ENCODE data around the gene MTMR10.

Gene MTMR10

GRCh38 chr15:31013863-31014607 is 22.6 kb upstream of the MTMR10 start:
- DNase-seq (ENCODE audit: low read depth in 3 of 3) = no peak

GRCh38 chr15:31012455-31012854 is 21.0 kb upstream of the MTMR10 start:
- no peak for DNase-seq (ENCODE audit: low read depth in 3 of 3)

DNA sequence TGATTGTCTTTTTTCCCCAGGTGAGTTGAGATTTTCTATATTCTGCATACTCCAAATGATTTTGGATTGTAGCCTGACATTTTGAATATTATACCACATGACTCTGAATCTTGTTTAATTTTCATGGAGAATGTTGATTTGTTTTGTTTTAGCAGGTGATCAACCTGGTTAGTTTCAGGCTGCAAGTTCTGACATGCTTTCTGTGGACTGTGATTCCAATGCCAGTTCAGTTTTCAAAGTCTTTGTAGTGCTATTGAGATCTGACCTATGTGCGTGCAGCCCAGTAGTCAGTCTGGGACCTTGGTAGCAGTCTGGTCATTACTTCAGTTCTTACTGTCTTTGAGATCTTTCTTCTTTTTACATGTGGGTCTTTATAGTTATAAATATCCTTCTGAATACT is 18.6 kb upstream of the MTMR10 start:
- no peak for DNase-seq (ENCODE audit: low read depth in 3 of 3)

DNA sequence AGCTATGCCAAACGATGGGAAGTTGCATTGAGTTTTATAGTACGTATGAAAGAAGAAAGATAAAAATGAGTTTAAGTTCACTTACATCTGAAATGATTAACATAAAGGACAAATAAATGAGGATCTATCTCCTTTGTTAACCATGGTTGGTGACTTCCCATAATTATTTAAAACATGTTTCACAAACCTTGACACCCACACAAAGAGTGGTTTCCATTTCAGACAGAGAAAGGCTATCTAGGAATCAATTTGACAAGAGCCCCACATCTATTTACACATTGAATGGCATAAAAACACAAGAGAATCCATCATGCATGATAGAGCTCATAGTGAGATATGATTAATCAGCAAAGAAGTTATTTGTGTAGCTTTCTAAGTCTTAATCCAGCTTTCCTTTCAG is 14.2 kb upstream of the MTMR10 start:
- DNase-seq (ENCODE audit: low read depth in 3 of 3) = no peak

DNA sequence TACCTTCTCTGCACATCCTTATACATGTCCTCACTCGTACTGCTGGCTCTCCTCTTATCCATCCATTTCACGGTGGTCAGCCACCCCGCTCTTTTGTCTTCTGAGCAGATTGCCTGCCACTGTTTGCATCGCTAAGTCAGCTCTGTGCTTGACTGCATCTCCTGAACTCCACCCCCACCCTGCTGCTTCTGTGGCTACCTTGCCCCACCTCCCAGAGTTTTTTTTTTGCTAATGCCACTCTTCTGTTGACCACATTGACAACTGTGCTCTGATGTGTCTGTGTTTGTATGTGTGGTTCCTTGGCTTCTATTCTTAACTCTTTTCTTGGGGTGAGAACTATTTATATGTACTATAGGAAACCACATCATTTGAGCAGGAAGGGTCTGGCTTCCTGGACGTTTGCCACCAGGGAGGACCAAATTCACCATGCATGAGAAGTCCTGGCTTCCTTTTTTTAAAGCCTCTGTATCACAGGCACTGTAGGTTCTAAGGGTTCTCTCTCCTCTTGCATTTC is 12.8 kb upstream of the MTMR10 start:
- DNase-seq (ENCODE audit: low read depth in 3 of 3) = no peak

GRCh38 chr15:31001702-31002101 is 10.3 kb upstream of the MTMR10 start:
- no peak for DNase-seq (ENCODE audit: low read depth in 3 of 3)

DNA sequence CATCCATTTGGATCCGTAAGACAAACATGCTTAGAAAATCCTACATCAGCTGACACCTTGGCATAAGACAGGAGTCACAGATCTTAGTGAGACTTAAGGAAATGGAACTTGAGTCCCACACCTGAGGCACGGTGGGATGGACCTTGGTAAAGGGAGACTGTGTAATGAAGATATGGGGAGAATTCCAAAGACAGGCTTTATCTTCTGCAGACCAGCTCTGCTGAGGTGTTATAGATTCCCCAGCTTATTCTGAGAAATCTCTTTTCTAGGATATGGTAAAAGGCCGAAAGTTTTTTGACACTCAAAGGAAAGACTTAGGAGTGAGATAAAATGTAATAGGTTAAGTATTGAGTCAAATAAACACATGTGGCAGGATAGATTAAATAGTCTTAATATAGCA is 8.3 kb upstream of the MTMR10 start:
- no peak for DNase-seq (ENCODE audit: low read depth in 3 of 3)

DNA sequence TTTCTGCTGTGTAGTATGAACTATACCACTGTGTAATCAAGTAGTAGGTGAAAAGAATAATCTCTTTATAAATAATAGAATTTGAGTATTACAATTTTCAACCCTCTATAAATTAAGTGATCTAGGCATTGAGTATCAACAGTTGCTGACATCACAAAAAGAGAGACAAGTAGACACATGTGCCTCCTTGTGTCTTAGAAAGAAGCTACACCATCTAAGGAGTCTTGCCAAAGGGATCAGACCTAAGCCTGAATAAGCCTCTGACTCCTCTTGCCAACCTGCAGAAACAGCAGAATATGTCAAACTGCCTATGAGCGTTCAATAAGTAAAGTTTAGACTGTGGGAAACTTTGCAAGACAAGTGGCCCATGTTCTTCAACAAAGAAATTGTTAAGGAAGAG is 5.8 kb upstream of the MTMR10 start:
- no peak for DNase-seq (ENCODE audit: low read depth in 3 of 3)

DNA sequence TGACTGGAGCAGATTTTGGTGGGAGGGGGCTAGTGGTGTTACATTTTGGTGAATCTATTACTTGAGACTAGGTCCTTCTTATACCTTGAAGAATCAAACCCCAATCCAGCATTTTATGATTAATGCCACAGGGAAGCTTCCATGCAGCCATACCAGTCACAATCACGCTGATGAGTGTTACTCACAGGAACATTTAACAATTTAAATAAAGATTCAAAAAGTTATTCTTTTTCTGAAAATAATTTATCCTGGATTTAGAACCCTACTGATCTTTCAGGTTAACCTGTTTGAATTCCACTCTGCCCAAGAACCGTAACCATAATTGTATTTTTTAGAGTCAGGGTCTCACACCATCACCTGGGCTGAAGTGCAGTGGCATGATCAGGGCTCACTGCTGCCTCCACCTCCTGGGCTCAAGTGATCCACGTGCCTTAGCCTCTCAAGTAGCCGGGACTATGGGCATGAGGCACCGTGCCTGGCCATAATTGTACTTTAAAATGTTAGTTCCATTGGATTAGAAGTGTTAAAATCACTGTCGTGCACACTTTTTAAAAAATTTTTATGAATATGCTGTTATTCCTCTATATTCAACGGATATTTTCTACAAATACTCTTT is 929 bp upstream of the MTMR10 start:
- no peak for DNase-seq (ENCODE audit: low read depth in 3 of 3)

DNA sequence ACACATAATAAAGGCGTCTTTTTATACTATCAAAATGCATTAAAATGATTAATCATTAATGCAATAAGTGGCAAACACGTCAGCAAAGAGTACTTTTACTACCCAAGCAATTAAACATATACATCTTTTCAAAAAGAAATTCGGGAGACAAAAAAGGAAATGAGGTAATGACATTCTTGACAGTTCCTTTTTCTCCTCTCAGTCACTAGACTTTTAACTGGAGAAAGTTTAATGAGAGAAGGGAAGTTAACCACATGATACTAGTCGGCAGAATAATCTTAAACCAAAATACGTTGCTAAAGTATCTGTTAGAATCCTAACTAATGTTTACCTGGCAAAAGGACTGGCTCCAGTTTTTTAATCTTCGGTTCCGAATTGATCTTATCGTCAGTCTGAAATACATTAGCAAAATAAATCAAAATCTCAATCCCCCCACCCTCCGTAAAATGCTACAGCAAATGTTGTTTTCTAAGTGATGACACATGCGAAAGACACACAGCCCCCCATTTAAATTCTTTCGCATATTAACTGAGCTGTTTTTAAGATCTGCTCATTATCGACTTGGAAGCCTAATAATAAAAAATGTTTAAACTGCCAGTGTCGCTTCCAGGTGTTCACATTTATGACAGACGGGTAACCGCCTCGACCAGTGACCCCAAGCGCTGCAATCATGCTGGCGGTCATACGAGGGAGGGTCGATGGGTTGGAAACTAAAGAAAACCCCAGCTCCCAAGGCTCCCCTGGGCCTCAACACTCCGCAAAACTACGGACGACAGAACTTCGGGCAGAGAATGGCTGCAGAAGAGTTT is 778 bp downstream of the MTMR10 start:
- DNase-seq (ENCODE audit: low read depth in 3 of 3) = no peak

DNA sequence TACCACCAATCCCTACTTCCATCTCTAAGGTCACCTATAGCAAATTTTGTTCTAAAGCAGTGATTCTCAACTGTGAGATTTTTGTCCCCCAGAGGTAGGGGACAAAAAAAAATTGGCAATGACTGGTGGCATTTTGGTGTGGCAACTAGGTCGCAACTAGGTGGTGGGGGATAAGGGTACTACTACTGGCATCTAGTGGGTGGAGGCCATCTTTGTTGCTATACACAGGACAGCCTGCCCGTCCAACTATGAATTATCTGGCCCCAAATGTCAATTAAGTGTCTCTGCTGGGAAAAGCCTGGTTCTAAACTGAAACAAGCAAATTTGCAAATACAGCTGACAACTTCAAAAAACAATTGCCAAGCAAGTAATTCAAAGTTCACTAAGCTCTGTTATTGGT is 1.4 kb downstream of the MTMR10 start:
- DNase-seq (ENCODE audit: low read depth in 3 of 3) = no peak

GRCh38 chr15:30985081-30985531 is 6.3 kb downstream of the MTMR10 start:
- DNase-seq (ENCODE audit: low read depth in 3 of 3) = no peak

GRCh38 chr15:30984542-30984941 is 6.9 kb downstream of the MTMR10 start:
- no peak for DNase-seq (ENCODE audit: low read depth in 3 of 3)

DNA sequence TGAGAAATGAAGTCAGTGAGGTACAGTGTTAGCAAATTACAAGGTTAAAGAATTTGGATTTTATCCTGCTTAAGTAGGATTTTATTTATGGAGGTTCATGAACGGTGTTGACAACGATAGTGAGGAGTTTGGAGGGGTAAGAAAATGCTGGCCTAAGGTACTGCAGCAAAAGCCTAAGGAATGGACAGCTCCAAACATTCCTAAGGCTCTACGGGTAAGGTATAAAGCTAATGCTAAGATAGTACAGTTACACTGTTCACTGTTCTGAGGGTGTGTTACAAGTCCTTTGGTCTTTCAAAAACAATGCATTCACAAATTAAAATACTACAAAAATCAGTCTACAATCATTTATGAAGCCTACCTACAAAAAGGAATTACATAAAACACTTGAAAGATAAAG is 7.3 kb downstream of the MTMR10 start:
- no peak for DNase-seq (ENCODE audit: low read depth in 3 of 3)

- no peak for DNase-seq (ENCODE audit: low read depth in 3 of 3)
Observed at GRCh38 chr15:30979457-30979856, 12.0 kb downstream of the MTMR10 start.

DNA sequence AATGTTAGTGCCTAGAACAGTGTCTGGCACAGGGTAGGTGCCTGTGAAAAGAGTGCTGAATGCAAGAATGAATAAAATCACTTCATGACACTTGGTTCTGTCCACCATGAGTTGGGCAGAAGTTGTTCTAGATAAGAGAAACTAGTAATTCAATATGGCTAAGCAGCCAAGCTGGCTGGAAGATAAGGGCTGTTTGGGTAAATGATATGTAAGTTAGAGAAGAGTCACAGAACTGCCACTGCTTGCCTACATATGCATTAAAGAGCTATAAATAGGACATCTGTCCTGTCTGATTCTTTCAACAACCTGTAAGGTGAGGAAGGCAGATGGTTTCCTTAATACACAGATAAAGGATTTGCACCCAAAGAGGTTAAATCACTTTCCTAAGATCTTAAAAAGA is 13.1 kb downstream of the MTMR10 start:
- DNase-seq (ENCODE audit: low read depth in 3 of 3) = no peak

DNA sequence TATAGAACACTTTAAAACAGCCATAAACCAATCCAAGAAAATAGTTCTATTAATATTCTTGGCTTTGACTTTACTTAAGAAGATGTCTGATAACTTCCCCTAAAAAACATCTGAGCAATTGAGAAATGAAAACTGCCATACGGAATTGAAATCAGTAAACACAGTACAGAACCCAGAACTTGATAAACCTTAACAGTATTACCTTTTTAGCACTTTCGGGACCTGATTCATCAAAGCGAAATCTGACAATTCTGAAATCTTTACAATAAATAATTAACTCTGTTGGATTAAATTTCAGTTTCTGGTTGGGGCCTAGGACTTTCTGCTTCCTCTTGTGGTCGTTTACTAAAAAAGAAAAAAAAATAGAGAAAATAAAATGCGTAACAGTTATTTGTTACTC is 17.3 kb downstream of the MTMR10 start:
- DNase-seq (ENCODE audit: low read depth in 3 of 3) = no peak

- DNase-seq (ENCODE audit: low read depth in 3 of 3) = no peak
Observed at GRCh38 chr15:30973379-30973778, 18.0 kb downstream of the MTMR10 start.

- no peak for DNase-seq (ENCODE audit: low read depth in 3 of 3)
Observed at GRCh38 chr15:30969724-30970123, 21.7 kb downstream of the MTMR10 start.

- no peak for DNase-seq (ENCODE audit: low read depth in 3 of 3)
Observed at GRCh38 chr15:30963681-30964080, 27.7 kb downstream of the MTMR10 start.

GRCh38 chr15:30962659-30963058 is 28.8 kb downstream of the MTMR10 start:
- DNase-seq (ENCODE audit: low read depth in 3 of 3) = no peak

DNA sequence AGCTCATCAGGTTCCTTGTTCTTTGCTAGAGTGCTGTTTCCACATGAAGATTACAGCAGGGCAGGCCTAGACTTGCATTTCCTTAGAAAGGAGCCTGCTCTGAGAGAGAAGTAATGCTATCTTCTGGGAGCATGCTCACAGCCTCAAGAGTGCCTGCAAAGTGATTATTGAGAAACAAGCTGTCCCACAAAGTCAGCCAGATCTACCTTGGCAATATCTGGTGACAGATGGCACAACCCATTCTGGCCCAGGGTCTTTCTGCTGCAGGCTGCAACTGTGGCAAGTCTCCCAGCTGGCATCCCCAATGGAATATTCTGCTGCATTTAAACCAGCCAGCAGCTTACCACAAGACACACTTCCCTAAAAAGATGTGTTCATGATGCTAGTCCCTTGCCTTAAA is 29.3 kb downstream of the MTMR10 start:
- DNase-seq (ENCODE audit: low read depth in 3 of 3) = no peak

DNA sequence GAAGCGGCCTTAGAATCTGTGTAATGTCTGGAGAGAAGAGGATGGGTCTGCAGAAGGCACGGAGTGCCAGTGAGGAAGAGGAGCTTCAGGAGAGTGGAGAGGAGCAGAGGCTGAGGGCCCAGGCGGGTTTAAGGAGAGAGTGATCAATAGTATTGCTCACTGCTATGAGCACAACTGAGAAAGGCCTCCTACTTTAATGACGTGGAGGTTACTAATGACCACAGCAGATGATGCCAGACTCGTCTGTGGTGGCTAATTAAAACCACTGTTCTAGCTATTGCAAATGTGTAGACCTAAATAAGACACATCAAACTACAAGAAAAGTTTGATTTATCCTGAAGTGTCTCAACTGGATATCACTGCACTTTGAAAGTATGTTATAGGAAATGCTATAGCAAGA is 33.2 kb downstream of the MTMR10 start:
- DNase-seq (ENCODE audit: low read depth in 3 of 3) = no peak
